Mesendoderm (in vitro differentiated cells): Measurements from ENCODE around the gene DNAJC22.

Experiments
- DNase-seq: peaks from one replicate; pipeline ENCODE4 v3.0.0; 2013
- H2AK5ac ChIP-seq: 2 replicates; pipeline ENCODE4 v1.6.1; 2013; ENCODE audit warnings: low read length, inconsistent platforms
- H2BK120ac ChIP-seq: 2 replicates; pipeline ENCODE4 v1.6.1; 2013; ENCODE audit warnings: low read depth, mild to moderate bottlenecking, low read length, moderate library complexity, mixed read lengths
- H2BK15ac ChIP-seq: replicated peaks from 2 replicates; pipeline ENCODE4 v1.6.1; 2013; ENCODE audit warnings: low read depth, mild to moderate bottlenecking, moderate library complexity
- H2BK5ac ChIP-seq: 2 replicates; pipeline ENCODE4 v1.6.1; 2013; ENCODE audit warnings: low read length, inconsistent platforms
- H3K18ac ChIP-seq: 2 replicates; pipeline ENCODE4 v1.6.1; 2013; ENCODE audit warnings: mild to moderate bottlenecking, low read length, mixed read lengths
- H3K23ac ChIP-seq: one replicate; pipeline ENCODE4 v1.6.1; 2013; ENCODE audit warnings: low read length
- H3K27ac ChIP-seq: 2 replicates; pipeline ENCODE4 v1.5.1; 2013; ENCODE audit warnings: low read depth, mild to moderate bottlenecking, inconsistent platforms, low read length, moderate library complexity
- H3K27me3 ChIP-seq: 2 replicates; pipeline ENCODE4 v1.6.1; 2013; ENCODE audit warnings: low read length, control low read depth, mild to moderate bottlenecking, inconsistent platforms; ENCODE audit not compliant: insufficient read depth, poor library complexity
- H3K36me3 ChIP-seq: 2 replicates; pipeline ENCODE4 v1.6.1; 2013; ENCODE audit warnings: low read length, inconsistent platforms; ENCODE audit not compliant: control insufficient read depth, insufficient read depth
- H3K4ac ChIP-seq: one replicate; pipeline ENCODE4 v1.6.1; 2013; ENCODE audit warnings: low read depth, mild to moderate bottlenecking, low read length, moderate library complexity
- H3K4me1 ChIP-seq: 2 replicates; pipeline ENCODE4 v1.6.1; 2013; ENCODE audit warnings: low read depth, low read length, inconsistent platforms; ENCODE audit not compliant: control insufficient read depth
- H3K4me2 ChIP-seq: 2 replicates; pipeline ENCODE4 v1.6.1; 2013; ENCODE audit warnings: low read length
- H3K4me3 ChIP-seq: 2 replicates; pipeline ENCODE4 v1.5.1; 2013; ENCODE audit warnings: mild to moderate bottlenecking, low read length
- H3K56ac ChIP-seq: one replicate; pipeline ENCODE4 v1.6.1; 2013; ENCODE audit warnings: low read length
- H3K79me1 ChIP-seq: 2 replicates; pipeline ENCODE4 v1.6.1; 2013; ENCODE audit warnings: low read length, inconsistent platforms
- H3K79me2 ChIP-seq: 2 replicates; pipeline ENCODE4 v1.6.1; 2013; ENCODE audit warnings: mild to moderate bottlenecking, low read length; ENCODE audit not compliant: control insufficient read depth, insufficient read depth
- H3K9ac ChIP-seq: 2 replicates; pipeline ENCODE4 v1.6.1; 2013; ENCODE audit warnings: low read length, inconsistent platforms
- H4K5ac ChIP-seq: one replicate; pipeline ENCODE4 v1.6.1; 2013; ENCODE audit warnings: low read length
- H4K8ac ChIP-seq: one replicate; pipeline ENCODE4 v1.6.1; 2013; ENCODE audit warnings: low read depth, mild to moderate bottlenecking, control low read depth, low read length, moderate library complexity
- WGBS: extraction: QIAGEN DNeasy Blood & Tissue Kit; methylation state at CpG from one replicate; pipeline ENCODE4 v1.1.7; 2013; ENCODE audit warnings: low lambda C conversion rate, missing lambda C conversion rate; ENCODE audit not compliant: insufficient coverage; ENCODE audit errors: extremely low coverage; 5-methylcytosine and 5-hydroxymethylcytosine counted together

DNAJC22 gene

DNA sequence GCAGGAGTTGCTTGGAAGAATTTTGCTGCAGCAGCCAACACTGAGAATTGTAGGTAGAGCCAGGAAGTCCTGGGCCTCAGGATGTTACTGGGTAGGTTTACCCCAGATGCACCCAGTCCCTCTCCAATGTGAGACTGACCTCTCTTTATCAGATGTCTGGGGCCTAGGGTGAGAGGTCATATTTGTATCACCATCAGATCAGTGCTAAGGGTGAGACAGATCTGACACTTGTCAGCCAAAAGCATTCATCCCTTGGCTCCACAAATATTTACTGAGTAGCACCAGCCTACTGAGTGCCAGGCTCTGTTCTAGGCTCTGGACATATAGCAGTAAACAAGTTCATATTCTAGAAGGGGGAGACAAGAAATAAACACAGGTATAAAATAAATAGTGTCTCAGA, 19.3 kb upstream of the DNAJC22 start:
- no peak for DNase-seq
- no peak overlapping the region for H3K4me3 ChIP-seq
- H4K5ac ChIP-seq = no peak overlapping the region
- no peak overlapping the region for H2BK120ac ChIP-seq
- H2BK5ac ChIP-seq = no peak overlapping the region
- no peaks in the 10 kb centered on the region for H3K27me3 ChIP-seq
- H3K79me2 ChIP-seq = peaks cover 6% of the 10 kb centered on the region
- peaks cover 4% of the 10 kb centered on the region for H3K4me1 ChIP-seq
- H3K23ac ChIP-seq = no peak overlapping the region
- no peak overlapping the region for H3K56ac ChIP-seq
- no peak overlapping the region for H3K18ac ChIP-seq
- H3K79me1 ChIP-seq = peaks cover 7% of the 10 kb centered on the region
- no peak overlapping the region for H3K27ac ChIP-seq
- no peak overlapping the region for H2AK5ac ChIP-seq
- no peak overlapping the region for H3K4me2 ChIP-seq
- no peak overlapping the region for H2BK15ac ChIP-seq
- H3K9ac ChIP-seq = no peak overlapping the region
- no peak overlapping the region for H4K8ac ChIP-seq
- peaks cover 16% of the 10 kb centered on the region for H3K36me3 ChIP-seq
- H3K4ac ChIP-seq = no peak overlapping the region

GRCh38 chr12:49327887-49328286, 18.8 kb upstream of the DNAJC22 start:
- DNase-seq = no peak
- H3K4me3 ChIP-seq = no peak overlapping the region
- peaks cover 4% of the 10 kb centered on the region for H3K4me1 ChIP-seq
- H4K5ac ChIP-seq = no peak overlapping the region
- H3K36me3 ChIP-seq = peaks cover 16% of the 10 kb centered on the region
- no peak overlapping the region for H2AK5ac ChIP-seq
- no peaks in the 10 kb centered on the region for H3K27me3 ChIP-seq
- no peak overlapping the region for H2BK5ac ChIP-seq
- H3K9ac ChIP-seq = no peak overlapping the region
- no peak overlapping the region for H3K27ac ChIP-seq
- no peak overlapping the region for H4K8ac ChIP-seq
- peaks cover 6% of the 10 kb centered on the region for H3K79me2 ChIP-seq
- H2BK15ac ChIP-seq = no peak overlapping the region
- H3K18ac ChIP-seq = no peak overlapping the region
- H3K23ac ChIP-seq = no peak overlapping the region
- no peak overlapping the region for H2BK120ac ChIP-seq
- no CpG with 5 or more reads among the region's 2 CpGs for WGBS
- no peak overlapping the region for H3K4me2 ChIP-seq
- peaks cover 7% of the 10 kb centered on the region for H3K79me1 ChIP-seq
- H3K56ac ChIP-seq = no peak overlapping the region
- H3K4ac ChIP-seq = no peak overlapping the region

GRCh38 chr12:49328816-49329215, 17.9 kb upstream of the DNAJC22 start:
- H2BK5ac ChIP-seq = no peak overlapping the region
- H4K5ac ChIP-seq = no peak overlapping the region
- DNase-seq = no peak
- H3K9ac ChIP-seq = no peak overlapping the region
- H2BK120ac ChIP-seq = no peak overlapping the region
- H3K4me2 ChIP-seq = no peak overlapping the region
- peaks cover 16% of the 10 kb centered on the region for H3K36me3 ChIP-seq
- WGBS = no CpG with 5 or more reads among the region's 12 CpGs
- no peak overlapping the region for H2BK15ac ChIP-seq
- H2AK5ac ChIP-seq = no peak overlapping the region
- peaks cover 3% of the 10 kb centered on the region for H3K79me1 ChIP-seq
- no peak overlapping the region for H3K56ac ChIP-seq
- no peaks in the 10 kb centered on the region for H3K27me3 ChIP-seq
- peaks cover 2% of the 10 kb centered on the region for H3K79me2 ChIP-seq
- H3K23ac ChIP-seq = no peak overlapping the region
- no peak overlapping the region for H4K8ac ChIP-seq
- no peak overlapping the region for H3K4ac ChIP-seq
- no peak overlapping the region for H3K27ac ChIP-seq
- no peak overlapping the region for H3K18ac ChIP-seq
- no peak overlapping the region for H3K4me3 ChIP-seq
- peaks cover 2% of the 10 kb centered on the region for H3K4me1 ChIP-seq

DNA sequence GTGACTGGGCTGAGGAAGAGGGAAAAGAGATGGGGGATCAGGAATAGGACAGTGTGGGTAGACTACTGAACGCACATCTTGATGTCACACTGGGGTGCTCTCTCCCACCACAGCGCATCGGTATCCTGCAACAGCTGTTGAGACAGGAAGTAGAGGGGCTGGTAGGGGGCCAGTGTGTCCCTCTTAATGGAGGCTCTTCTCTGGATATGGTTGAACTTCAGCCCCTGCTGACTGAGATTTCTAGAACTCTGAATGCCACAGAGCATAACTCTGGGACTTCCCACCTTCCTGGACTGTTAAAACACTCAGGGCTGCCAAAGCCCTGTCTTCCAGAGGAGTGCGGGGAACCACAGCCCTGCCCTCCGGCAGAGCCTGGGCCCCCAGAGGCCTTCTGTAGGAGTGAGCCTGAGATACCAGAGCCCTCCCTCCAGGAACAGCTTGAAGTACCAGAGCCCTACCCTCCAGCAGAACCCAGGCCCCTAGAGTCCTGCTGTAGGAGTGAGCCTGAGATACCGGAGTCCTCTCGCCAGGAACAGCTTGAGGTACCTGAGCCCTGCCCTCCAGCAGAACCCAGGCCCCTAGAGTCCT, 16.6 kb upstream of the DNAJC22 start:
- H2BK120ac ChIP-seq = no peak overlapping the region
- no peak overlapping the region for H2BK15ac ChIP-seq
- no peak overlapping the region for H3K4me3 ChIP-seq
- no peak overlapping the region for H3K27ac ChIP-seq
- WGBS = no CpG with 5 or more reads among the region's 7 CpGs
- no peak overlapping the region for H3K18ac ChIP-seq
- H4K8ac ChIP-seq = no peak overlapping the region
- H3K4me1 ChIP-seq = no peaks in the 10 kb centered on the region
- DNase-seq = no peak
- H2AK5ac ChIP-seq = no peak overlapping the region
- no peak overlapping the region for H3K9ac ChIP-seq
- H3K23ac ChIP-seq = no peak overlapping the region
- H2BK5ac ChIP-seq = no peak overlapping the region
- H3K56ac ChIP-seq = no peak overlapping the region
- no peak overlapping the region for H4K5ac ChIP-seq
- H3K36me3 ChIP-seq = peaks cover 16% of the 10 kb centered on the region
- no peak overlapping the region for H3K4ac ChIP-seq
- no peaks in the 10 kb centered on the region for H3K79me2 ChIP-seq
- no peaks in the 10 kb centered on the region for H3K79me1 ChIP-seq
- H3K4me2 ChIP-seq = no peak overlapping the region
- H3K27me3 ChIP-seq = peaks cover 6% of the 10 kb centered on the region

DNA sequence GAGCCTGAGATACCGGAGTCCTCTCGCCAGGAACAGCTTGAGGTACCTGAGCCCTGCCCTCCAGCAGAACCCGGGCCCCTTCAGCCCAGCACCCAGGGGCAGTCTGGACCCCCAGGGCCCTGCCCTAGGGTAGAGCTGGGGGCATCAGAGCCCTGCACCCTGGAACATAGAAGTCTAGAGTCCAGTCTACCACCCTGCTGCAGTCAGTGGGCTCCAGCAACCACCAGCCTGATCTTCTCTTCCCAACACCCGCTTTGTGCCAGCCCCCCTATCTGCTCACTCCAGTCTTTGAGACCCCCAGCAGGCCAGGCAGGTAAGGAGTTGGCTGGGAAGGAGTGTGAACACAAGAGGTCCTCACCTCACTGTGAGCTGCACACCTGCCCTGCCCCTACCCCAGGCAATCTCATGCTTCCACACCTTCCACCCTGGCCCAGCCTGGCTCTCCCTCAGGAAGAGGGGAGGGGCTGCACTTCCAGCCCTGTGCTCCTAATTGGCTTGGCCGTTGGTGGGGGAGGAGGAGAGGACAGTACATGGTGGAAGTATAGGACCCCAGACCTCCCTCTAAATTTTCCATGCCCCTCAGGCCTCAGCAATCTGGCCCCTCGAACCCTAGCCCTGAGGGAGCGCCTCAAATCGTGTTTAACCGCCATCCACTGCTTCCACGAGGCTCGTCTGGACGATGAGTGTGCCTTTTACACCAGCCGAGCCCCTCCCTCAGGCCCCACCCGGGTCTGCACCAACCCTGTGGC, 15.9 kb upstream of the DNAJC22 start:
- Histone ChIP-seq H2BK5ac (no peak overlapping the region), H3K4ac (no peak overlapping the region), H3K27me3 (peaks cover 12% of the 10 kb centered on the region), H2BK120ac (no peak overlapping the region), H3K4me3 (no peak overlapping the region), H3K36me3 (peaks cover 16% of the 10 kb centered on the region), H3K27ac (no peak overlapping the region), H3K23ac (no peak overlapping the region), H3K4me2 (no peak overlapping the region), H3K79me2 (no peaks in the 10 kb centered on the region), H4K8ac (no peak overlapping the region), H3K56ac (no peak overlapping the region), H2AK5ac (no peak overlapping the region), H3K18ac (no peak overlapping the region), H3K4me1 (no peaks in the 10 kb centered on the region), H4K5ac (no peak overlapping the region), H2BK15ac (no peak overlapping the region), H3K79me1 (no peaks in the 10 kb centered on the region), H3K9ac (no peak overlapping the region)
- no peak for DNase-seq
- WGBS = no CpG with 5 or more reads among the region's 14 CpGs
